ENCODE measurements around the gene HOMEZ.

DNA sequence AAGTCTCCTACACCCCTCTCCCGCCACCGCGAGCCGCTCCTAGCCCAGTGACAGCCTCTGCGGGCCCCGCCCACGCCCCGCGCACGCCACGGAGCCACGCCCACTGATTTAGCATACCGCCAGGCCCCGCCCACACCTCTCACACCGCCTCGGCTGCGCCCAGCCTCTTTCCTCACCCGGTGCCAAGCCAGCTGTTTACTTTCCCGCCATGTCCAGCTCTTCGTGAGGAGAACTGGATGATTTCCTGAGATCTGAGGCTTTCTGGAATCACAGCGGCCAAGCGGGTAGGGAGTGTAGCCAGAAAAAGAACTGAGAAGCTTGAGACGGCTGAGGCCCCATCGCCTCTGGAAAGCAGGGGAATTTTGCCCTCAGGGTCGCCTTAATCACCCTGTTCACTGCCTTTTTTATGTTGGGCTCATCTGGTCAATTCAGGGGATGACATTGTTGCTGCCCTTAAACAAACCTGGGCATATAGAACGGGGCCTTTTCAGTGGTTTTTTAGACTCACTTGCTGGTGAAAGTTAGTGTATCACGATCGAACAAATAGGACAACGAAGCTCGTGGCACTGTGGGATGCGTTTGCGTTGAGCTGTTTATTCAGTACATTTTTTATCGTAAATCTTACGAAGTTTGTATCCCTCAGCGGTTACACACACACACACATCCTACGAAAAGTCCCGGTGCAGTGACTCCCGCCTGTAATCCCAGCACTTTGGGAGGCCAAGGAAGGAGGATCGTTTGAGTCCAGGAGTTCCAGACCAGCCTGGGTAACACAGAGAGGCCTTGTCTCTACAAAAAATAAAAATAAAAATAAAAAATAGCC is 47.9 kb downstream of the HOMEZ start, which contains the start of gene RNF212B:
- TF ChIP-seq, protein P1, sequence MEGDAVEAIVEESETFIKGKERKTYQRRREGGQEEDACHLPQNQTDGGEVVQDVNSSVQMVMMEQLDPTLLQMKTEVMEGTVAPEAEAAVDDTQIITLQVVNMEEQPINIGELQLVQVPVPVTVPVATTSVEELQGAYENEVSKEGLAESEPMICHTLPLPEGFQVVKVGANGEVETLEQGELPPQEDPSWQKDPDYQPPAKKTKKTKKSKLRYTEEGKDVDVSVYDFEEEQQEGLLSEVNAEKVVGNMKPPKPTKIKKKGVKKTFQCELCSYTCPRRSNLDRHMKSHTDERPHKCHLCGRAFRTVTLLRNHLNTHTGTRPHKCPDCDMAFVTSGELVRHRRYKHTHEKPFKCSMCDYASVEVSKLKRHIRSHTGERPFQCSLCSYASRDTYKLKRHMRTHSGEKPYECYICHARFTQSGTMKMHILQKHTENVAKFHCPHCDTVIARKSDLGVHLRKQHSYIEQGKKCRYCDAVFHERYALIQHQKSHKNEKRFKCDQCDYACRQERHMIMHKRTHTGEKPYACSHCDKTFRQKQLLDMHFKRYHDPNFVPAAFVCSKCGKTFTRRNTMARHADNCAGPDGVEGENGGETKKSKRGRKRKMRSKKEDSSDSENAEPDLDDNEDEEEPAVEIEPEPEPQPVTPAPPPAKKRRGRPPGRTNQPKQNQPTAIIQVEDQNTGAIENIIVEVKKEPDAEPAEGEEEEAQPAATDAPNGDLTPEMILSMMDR (IDR thresholded peaks at IDR 0.05; ENCODE audit: extremely low read depth in 1 of 2, insufficient read depth in 1 of 2, low read depth in 1 of 2, low read length in 2 of 2), result no peak
- TF ChIP-seq GATA2 (IDR thresholded peaks at IDR 0.05; ENCODE audit: insufficient read depth, insufficient read length, low read depth, low read length), result no peak
- TF ChIP-seq POLR2AphosphoS5 (IDR thresholded peaks at IDR 0.05; ENCODE audit: insufficient read depth, low read depth, low read length), result no peak
- no peak for TF ChIP-seq MYC (IDR thresholded peaks at IDR 0.05; ENCODE audit: low read depth, low read length)
- TF ChIP-seq, protein P2, sequence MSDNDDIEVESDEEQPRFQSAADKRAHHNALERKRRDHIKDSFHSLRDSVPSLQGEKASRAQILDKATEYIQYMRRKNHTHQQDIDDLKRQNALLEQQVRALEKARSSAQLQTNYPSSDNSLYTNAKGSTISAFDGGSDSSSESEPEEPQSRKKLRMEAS (IDR thresholded peaks at IDR 0.05; ENCODE audit: insufficient read depth, insufficient read length), result no peak
- no peak for TF ChIP-seq POLR2A (IDR thresholded peaks at IDR 0.05; ENCODE audit: low read depth, low read length)
- no peak for TF ChIP-seq EZH2 (IDR thresholded peaks at IDR 0.05; ENCODE audit: borderline replicate concordance, low read depth, low read length, severe bottlenecking)
- no peak for TF ChIP-seq JUN (IDR thresholded peaks at IDR 0.05; ENCODE audit: borderline replicate concordance, insufficient read depth, insufficient read length, low read depth)
- TF ChIP-seq FOS (IDR thresholded peaks at IDR 0.05; ENCODE audit: borderline replicate concordance, insufficient read depth, low read length), result no peak

All from endothelial cell of umbilical vein (primary cell).